GM23248 (cell line): ENCODE results near the gene GSG1L. TPM values are rescaled to one million over a fixed set of nuclear protein-coding genes. Genes with fewer than 3 reads are reported as not detected.

Experiments used
- DNase-seq: peaks from one replicate; pipeline ENCODE4 v3.0.0-alpha.2; 2015
- H2AFZ ChIP-seq: fragments of 200-600 bp; sonication (generic); 2 replicates; pipeline ENCODE4 v1.6.1; 2016; ENCODE audit warnings: antibody characterized with exemption
- H3F3A ChIP-seq: fragments of 200-600 bp; sonication (generic); 2 replicates; pipeline ENCODE4 v1.6.1; 2016; ENCODE audit warnings: mild to moderate bottlenecking, antibody characterized with exemption, mixed run types; ENCODE audit not compliant: insufficient read depth
- H3K27ac ChIP-seq: fragments of 200-600 bp; sonication (generic); 2 replicates; pipeline ENCODE4 v1.5.1; 2016; ENCODE audit warnings: mild to moderate bottlenecking
- H3K27me3 ChIP-seq: fragments of 200-600 bp; sonication (generic); replicated peaks from 2 replicates; pipeline ENCODE4 v1.6.1; 2016; ENCODE audit warnings: mild to moderate bottlenecking; ENCODE audit not compliant: insufficient read depth
- H3K36me3 ChIP-seq: fragments of 200-600 bp; sonication (generic); 2 replicates; pipeline ENCODE4 v1.6.1; 2016; ENCODE audit warnings: low read depth, mild to moderate bottlenecking
- H3K4me1 ChIP-seq: fragments of 200-600 bp; sonication (generic); 2 replicates; pipeline ENCODE4 v1.6.1; 2016; ENCODE audit warnings: mild to moderate bottlenecking; ENCODE audit not compliant: insufficient read depth
- H3K4me2 ChIP-seq: fragments of 200-600 bp; sonication (generic); one replicate; pipeline ENCODE4 v1.6.1; 2016; ENCODE audit warnings: mild to moderate bottlenecking; ENCODE audit not compliant: unreplicated experiment
- H3K4me3 ChIP-seq: fragments of 200-600 bp; sonication (generic); 2 replicates; pipeline ENCODE4 v1.5.1; 2016; ENCODE audit warnings: mild to moderate bottlenecking
- H3K79me2 ChIP-seq: fragments of 200-600 bp; sonication (generic); 2 replicates; pipeline ENCODE4 v1.6.1; 2016; ENCODE audit warnings: mild to moderate bottlenecking; ENCODE audit not compliant: insufficient read depth
- H3K9ac ChIP-seq: fragments of 200-600 bp; sonication (generic); 2 replicates; pipeline ENCODE4 v1.6.1; 2016; ENCODE audit warnings: mild to moderate bottlenecking
- H3K9me2 ChIP-seq: fragments of 200-600 bp; sonication (generic); 2 replicates; pipeline ENCODE4 v1.6.1; 2016; ENCODE audit warnings: mixed run types, mild to moderate bottlenecking, moderate library complexity; ENCODE audit not compliant: insufficient read depth
- H3K9me3 ChIP-seq: fragments of 200-600 bp; sonication (generic); one replicate; pipeline ENCODE4 v1.6.1; 2017; ENCODE audit warnings: low read depth
- H4K20me1 ChIP-seq: fragments of 200-600 bp; sonication (generic); 2 replicates; pipeline ENCODE4 v1.6.0; 2016; ENCODE audit not compliant: insufficient read depth
- EZH2 ChIP-seq: fragments of 200-600 bp; sonication (generic); IDR thresholded peaks from 2 replicates; pipeline ENCODE4 v1.6.1; 2018; ENCODE audit warnings: antibody characterized with exemption, mild to moderate bottlenecking; ENCODE audit not compliant: insufficient read depth, poor library complexity, severe bottlenecking
- EZH2phosphoT487 ChIP-seq: fragments of 200-600 bp; sonication (generic); IDR thresholded peaks from 2 replicates; pipeline ENCODE4 v1.6.1; 2018; ENCODE audit warnings: antibody characterized with exemption, moderate library complexity, mild to moderate bottlenecking, low read depth; ENCODE audit not compliant: insufficient read depth
- WGBS, 2 experiments: methylation state at CpG; one replicate each; pipeline ENCODE4 v1.1.6; 2015 to 2017; ENCODE audit warnings: low lambda C conversion rate in 2 of 2, low coverage in 1 of 2; ENCODE audit errors: missing lambda C conversion rate in 2 of 2; 5-methylcytosine and 5-hydroxymethylcytosine counted together
- in situ Hi-C: fragments of 300-500 bp; cut with MboI; formaldehyde crosslinking; loops from 2 replicates; pipeline ENCODE4 v1.15.0; 2020
- polyA plus RNA-seq: library from polyadenylated mRNA; unstranded; fragments of >200 nt; fragmentation: Nextera tagmentation; extraction: Ambion mirVana; gene quantifications from 2 replicates; pipeline ENCODE4 v1.2.1, GENCODE V29; 2016
- total RNA-seq: library from RNA; depleted of rRNA; stranded (reverse); fragments of >200 nt; shearing (Covaris generic); gene quantifications from 2 replicates; pipeline ENCODE4 v1.2.3, GENCODE V29; 2014

Gene GSG1L
- total and polyA plus RNA-seq, 2 experiments from 2014 or later, result not detected

- Histone ChIP-seq H3K9me3 (no peaks in the 10 kb centered on the region), H3K9me2 (no peaks in the 10 kb centered on the region), H4K20me1 (no peaks in the 10 kb centered on the region), H3K4me2 (no peak overlapping the region), H3K4me3 (no peak overlapping the region), H2AFZ (no peak overlapping the region), H3K9ac (no peak overlapping the region), H3K27ac (no peak overlapping the region), H3K36me3 (no peaks in the 10 kb centered on the region), H3K27me3 (peaks cover 35% of the 10 kb centered on the region), H3K79me2 (no peaks in the 10 kb centered on the region), H3K4me1 (no peaks in the 10 kb centered on the region), H3F3A (no peaks in the 10 kb centered on the region)
- WGBS, 2 experiments, result 3 to 7% methylated on average over 8 of the region's 8 CpGs
- TF ChIP-seq EZH2 (no peak), EZH2phosphoT487 (no peak)
- DNase-seq, result no peak
- in situ Hi-C loops, result loop anchor here (25.0 kb wide), 1 partner anchor 262 kb away; the partner anchor contains the start of gene GSG1L
These were observed 263.6 kb downstream of the GSG1L start for GRCh38 chr16:27799896-27800295.

GRCh38 chr16:27798241-27798640, 265.3 kb downstream of the GSG1L start:
- no peaks in the 10 kb centered on the region for H3F3A ChIP-seq
- no peak for DNase-seq
- no peaks in the 10 kb centered on the region for H3K79me2 ChIP-seq
- H4K20me1 ChIP-seq, result no peaks in the 10 kb centered on the region
- H2AFZ ChIP-seq, result no peak overlapping the region
- TF ChIP-seq EZH2 (no peak), EZH2phosphoT487 (no peak)
- in situ Hi-C loops, result loop anchor here (25.0 kb wide), 1 partner anchor 264 kb away; the partner anchor contains the start of gene GSG1L
- no peaks in the 10 kb centered on the region for H3K9me3 ChIP-seq
- H3K36me3 ChIP-seq, result no peaks in the 10 kb centered on the region
- 37 to 43% methylated on average over 5 of the region's 5 CpGs for WGBS, 2 experiments
- H3K9me2 ChIP-seq, result no peaks in the 10 kb centered on the region
- no peak overlapping the region for H3K9ac ChIP-seq
- no peak overlapping the region for H3K4me2 ChIP-seq
- no peaks in the 10 kb centered on the region for H3K4me1 ChIP-seq
- no peak overlapping the region for H3K27ac ChIP-seq
- peaks cover 28% of the 10 kb centered on the region for H3K27me3 ChIP-seq
- H3K4me3 ChIP-seq, result no peak overlapping the region

DNA sequence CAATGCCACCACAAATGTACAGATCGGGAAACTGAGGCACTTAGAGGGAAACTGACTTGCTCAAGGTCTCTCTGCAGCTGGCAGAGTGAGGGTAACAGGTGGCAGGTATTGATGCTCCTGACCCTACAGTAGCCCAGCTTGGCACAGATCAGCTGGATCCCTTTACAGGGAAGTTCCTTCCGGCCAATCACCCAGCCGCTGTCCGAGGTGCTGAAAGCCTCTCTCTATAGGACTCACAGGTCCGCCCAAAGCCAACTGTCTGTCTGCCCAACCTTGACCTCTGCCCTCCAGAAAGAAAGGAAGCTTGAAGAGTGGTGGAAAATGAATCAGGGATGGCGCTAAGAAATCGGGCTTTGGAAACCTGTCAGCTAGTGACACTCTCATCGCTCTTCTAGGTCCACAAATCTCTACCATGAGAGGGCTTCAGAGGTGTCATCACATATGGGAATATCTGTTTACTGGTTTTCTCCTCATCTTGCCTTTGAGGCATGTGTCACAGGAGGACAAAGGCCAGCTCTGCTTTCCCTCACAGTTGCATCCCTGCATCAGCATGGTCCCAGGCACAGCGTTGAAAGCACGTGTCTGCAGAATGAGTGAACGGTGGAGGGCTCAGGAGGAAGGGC, 267.4 kb downstream of the GSG1L start:
- H3K79me2 ChIP-seq, result no peaks in the 10 kb centered on the region
- peaks cover 17% of the 10 kb centered on the region for H3K27me3 ChIP-seq
- in situ Hi-C loops, result loop anchor here (25.0 kb wide), 1 partner anchor 266 kb away; the partner anchor contains the start of gene GSG1L
- no peak overlapping the region for H3K4me2 ChIP-seq
- H3F3A ChIP-seq, result no peaks in the 10 kb centered on the region
- no peaks in the 10 kb centered on the region for H3K9me2 ChIP-seq
- H2AFZ ChIP-seq, result no peak overlapping the region
- H3K9ac ChIP-seq, result no peak overlapping the region
- WGBS, 2 experiments, result 56 to 57% methylated on average over 11 of the region's 11 CpGs
- H3K27ac ChIP-seq, result no peak overlapping the region
- H3K4me1 ChIP-seq, result no peaks in the 10 kb centered on the region
- TF ChIP-seq EZH2phosphoT487, result no peak
- TF ChIP-seq EZH2, result no peak
- DNase-seq, result peak; percentile 55
- no peaks in the 10 kb centered on the region for H4K20me1 ChIP-seq
- H3K9me3 ChIP-seq, result no peaks in the 10 kb centered on the region
- no peaks in the 10 kb centered on the region for H3K36me3 ChIP-seq
- no peak overlapping the region for H3K4me3 ChIP-seq

- Histone ChIP-seq H3K79me2 (no peaks in the 10 kb centered on the region), H3K27ac (no peak overlapping the region), H3K4me2 (no peak overlapping the region), H4K20me1 (no peaks in the 10 kb centered on the region), H3K4me1 (no peaks in the 10 kb centered on the region), H3K36me3 (no peaks in the 10 kb centered on the region), H3K9me2 (no peaks in the 10 kb centered on the region), H3K9ac (no peak overlapping the region), H3K4me3 (no peak overlapping the region), H3F3A (no peaks in the 10 kb centered on the region), H2AFZ (no peak overlapping the region), H3K27me3 (no peaks in the 10 kb centered on the region), H3K9me3 (no peaks in the 10 kb centered on the region)
- in situ Hi-C loops, result loop anchor here (25.0 kb wide), 1 partner anchor 269 kb away; the partner anchor contains the start of gene GSG1L
- no peak for DNase-seq
- no peak for TF ChIP-seq EZH2phosphoT487
- TF ChIP-seq EZH2, result no peak
These were observed 270.3 kb downstream of the GSG1L start for GRCh38 chr16:27793249-27793622.
